Body of pancreas (tissue), 4 donors: ENCODE data around the gene WDR64.

ENCODE experiments used
- CTCF ChIP-seq, 7 experiments: fragments of 450-650 bp in 4 of 7; fragments of 200-600 bp in 3 of 7; sonication (generic) in 3 of 7; IDR thresholded peaks; one replicate each; pipeline ENCODE4 v1.5.1; 2016 to 2019; ENCODE audit warnings: antibody characterized with exemption in 7 of 7
- POLR2A ChIP-seq, 3 donors: fragments of 450-650 bp; IDR thresholded peaks; one replicate each; pipeline ENCODE4 v1.6.1; 2016; ENCODE audit warnings: antibody characterized with exemption in 3 of 3, mild to moderate bottlenecking in 2 of 3

DNA sequence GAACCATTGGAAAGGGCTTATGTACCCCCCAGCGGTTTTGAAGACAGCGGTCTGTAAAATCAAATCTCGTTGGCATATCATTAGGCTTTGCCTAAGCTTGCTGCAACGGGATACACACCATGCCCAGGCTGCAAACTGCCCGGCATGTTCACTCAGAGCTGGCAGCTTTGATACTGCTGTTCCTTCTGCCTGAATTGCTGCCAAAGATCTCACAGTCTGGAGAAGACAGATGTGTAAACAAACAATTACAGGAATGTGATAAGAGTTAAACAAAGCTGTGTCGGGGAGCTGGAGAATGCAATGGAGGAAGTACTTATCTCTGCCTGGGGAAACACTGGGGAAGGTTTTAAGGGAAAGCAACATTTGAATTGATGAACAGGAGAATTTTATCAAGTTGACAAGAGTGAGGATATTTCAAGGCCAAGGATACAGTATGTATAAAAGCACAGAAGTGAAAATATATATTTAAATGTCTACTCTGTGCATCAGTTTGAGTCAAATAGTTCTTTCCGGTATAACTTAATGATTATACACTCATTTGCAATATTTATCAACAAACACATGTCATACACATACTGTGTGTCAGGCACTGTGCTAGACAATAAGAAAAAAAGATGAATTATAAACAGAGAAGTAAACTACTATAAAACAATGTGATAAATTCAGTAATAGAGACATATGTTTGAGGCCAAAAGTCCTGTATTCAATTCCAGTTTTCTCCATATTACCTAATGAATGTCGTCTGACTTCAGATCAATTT is 41.8 kb upstream of the WDR64 start:
- TF ChIP-seq CTCF (IDR thresholded peaks at IDR 0.05), result no peak
- TF ChIP-seq POLR2A (IDR thresholded peaks at IDR 0.05), result no peak
